SU-DHL-6 (cell line): ENCODE results near the gene UNC45A.

Source experiments
- CTCF ChIP-seq: fragments of 200-600 bp; sonication (generic); IDR thresholded peaks from one replicate; pipeline ENCODE4 v1.5.1; 2017; ENCODE audit warnings: antibody characterized with exemption, mild to moderate bottlenecking, low read length, moderate library complexity; ENCODE audit not compliant: insufficient read depth, poor library complexity, severe bottlenecking
- EZH2phosphoT487 ChIP-seq: fragments of 200-600 bp; sonication (generic), shearing (Covaris generic); conservative IDR thresholded peaks from 2 replicates; pipeline ENCODE4 v1.6.1; 2018; ENCODE audit warnings: mild to moderate bottlenecking, antibody characterized with exemption, low read length, moderate library complexity, mixed read lengths

GRCh38 chr15:90957791-90958190, 22.7 kb downstream of the UNC45A start:
- TF ChIP-seq CTCF (no peak), EZH2phosphoT487 (no peak)
